Fibroblast of the aortic adventitia (primary cell): Measurements from ENCODE around the gene IER5L. TPM values are rescaled to one million over a fixed set of nuclear protein-coding genes. Genes with fewer than 3 reads are reported as not detected.

Source experiments
- DNase-seq: peaks from one replicate; pipeline ENCODE4 v3.0.0-alpha.2; 2010; ENCODE audit warnings: low read depth
- H3K4me3 ChIP-seq: 2 replicates; pipeline ENCODE4 v1.5.1; 2011; ENCODE audit warnings: low read depth, mild to moderate bottlenecking, control low read depth, low read length, moderate library complexity
- total RNA-seq: library from RNA; depleted of rRNA; stranded (reverse); fragments of >200 nt; gene quantifications from 2 replicates; pipeline ENCODE4 v1.2.3, GENCODE V29; 2012; ENCODE audit warnings: low replicate concordance
- TF ChIP-seq, protein P1 (sequence below): IDR thresholded peaks from 2 replicates; pipeline ENCODE4 v1.5.1; 2011; ENCODE audit warnings: mild to moderate bottlenecking, low read length, control low read depth, inconsistent platforms; ENCODE audit not compliant: insufficient read depth

Gene IER5L
- total RNA-seq, 1 donor = 42.0 TPM

DNA sequence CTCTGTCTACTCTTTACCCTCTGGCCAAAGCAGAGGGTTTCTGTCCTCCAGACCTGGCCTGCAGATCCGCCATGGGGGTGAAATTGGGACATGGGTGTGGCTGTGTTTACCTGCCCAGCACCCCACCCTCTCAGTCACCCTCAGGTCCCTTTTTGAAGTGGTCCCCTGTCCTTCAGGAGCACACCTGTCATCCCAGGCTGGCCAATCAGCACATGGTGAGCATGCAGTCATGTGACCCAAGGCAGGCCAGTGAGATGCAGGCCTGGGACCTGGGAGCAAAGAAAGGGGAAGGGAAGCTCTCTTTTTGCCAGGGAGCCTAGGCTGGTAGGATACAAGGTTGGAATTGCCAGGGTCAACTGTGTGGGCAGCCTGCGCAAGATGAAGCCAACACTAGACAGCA lies 28.3 kb upstream of the IER5L start:
- no peak overlapping the region for H3K4me3 ChIP-seq
- TF ChIP-seq, protein P1, sequence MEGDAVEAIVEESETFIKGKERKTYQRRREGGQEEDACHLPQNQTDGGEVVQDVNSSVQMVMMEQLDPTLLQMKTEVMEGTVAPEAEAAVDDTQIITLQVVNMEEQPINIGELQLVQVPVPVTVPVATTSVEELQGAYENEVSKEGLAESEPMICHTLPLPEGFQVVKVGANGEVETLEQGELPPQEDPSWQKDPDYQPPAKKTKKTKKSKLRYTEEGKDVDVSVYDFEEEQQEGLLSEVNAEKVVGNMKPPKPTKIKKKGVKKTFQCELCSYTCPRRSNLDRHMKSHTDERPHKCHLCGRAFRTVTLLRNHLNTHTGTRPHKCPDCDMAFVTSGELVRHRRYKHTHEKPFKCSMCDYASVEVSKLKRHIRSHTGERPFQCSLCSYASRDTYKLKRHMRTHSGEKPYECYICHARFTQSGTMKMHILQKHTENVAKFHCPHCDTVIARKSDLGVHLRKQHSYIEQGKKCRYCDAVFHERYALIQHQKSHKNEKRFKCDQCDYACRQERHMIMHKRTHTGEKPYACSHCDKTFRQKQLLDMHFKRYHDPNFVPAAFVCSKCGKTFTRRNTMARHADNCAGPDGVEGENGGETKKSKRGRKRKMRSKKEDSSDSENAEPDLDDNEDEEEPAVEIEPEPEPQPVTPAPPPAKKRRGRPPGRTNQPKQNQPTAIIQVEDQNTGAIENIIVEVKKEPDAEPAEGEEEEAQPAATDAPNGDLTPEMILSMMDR = no peak
- no peak for DNase-seq

DNA sequence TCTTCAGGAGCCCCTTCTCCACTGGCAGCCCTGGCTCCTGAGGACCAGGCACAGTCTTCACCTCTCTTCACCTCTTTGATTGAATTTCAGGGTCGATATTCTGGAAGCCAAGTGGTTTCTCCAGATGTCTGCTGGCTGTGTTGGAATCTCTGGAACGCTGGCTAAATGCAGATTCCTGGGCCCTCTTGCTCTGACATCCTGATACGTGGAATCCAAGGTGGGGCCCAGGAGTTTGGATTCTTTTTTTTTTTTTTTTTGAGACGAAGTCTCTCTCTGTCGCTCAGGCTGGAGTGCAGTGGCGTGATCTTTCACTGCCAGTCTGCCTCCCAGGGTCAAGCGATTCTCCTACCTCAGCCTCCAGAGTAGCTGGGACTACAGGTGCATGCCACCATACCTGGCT lies 26.8 kb upstream of the IER5L start:
- TF ChIP-seq, protein P1 = no peak
- DNase-seq = no peak
- H3K4me3 ChIP-seq = no peak overlapping the region

DNA sequence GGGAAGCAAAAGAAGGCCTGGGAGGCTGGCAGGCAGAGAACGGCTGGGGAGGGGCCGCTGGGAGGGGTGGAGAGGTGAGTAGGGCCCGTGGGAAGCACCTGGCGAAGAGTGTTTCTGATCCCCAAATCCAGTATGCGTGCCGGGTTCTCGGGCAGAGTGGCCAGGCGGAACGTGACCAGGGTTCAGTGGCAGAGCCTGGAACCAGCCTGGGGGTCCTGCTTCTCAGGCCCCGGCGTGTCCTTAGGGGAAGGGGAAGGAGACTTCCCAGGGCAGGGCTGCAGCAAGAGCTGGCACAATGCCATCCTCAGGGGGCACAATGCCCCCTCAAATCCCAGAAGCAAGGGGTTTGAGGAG lies 25.5 kb upstream of the IER5L start:
- H3K4me3 ChIP-seq = no peak overlapping the region
- no peak for DNase-seq
- TF ChIP-seq, protein P1 = no peak

DNA sequence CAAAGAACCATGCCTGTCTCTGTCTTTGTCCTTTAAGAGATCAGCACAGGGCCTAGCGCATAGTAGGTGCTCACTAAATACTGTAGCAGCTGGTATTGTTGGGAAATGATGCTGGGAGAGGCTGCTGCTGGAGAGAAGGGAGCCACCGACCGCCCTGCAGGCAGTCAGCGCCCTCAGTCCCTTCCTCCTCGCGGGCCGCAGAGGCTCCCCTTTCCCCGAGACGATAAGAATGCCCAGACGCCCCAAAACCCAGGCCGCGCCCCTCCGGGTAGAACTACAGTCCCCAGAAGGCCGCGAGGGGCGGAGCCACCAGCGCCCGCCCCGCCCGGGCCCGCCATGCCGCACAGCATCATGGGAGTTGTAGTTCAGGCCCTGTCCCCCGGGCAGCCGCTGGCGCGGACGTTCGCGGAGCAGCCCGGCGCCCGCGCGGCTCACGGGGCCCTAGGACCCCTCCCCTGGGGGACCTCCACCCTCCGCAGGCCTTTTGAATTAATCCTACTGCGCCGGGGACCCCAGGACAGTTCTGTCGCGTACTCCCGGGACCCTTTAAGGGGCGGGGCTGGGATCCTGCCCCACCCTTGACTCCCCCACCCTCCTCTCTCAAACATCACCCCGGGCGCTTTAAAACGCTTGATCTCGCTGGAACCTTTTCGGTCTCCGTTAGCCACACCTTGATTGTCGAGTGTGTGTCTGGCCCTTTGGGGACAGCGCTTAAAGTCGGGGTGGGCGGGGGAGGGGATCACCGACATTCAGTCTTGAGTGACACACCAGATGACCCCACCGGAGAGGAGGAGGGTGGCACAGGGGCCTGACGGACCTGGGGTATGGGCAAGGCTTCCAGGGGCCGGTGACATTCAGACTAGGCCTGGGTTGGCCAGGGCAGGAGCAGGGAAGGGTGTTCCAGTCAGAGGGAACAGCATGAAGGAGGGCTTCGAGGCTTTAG lies 24.8 kb upstream of the IER5L start:
- TF ChIP-seq, protein P1 = no peak
- peak overlapping the region; percentile 73 for H3K4me3 ChIP-seq
- DNase-seq = peak; percentile 72

DNA sequence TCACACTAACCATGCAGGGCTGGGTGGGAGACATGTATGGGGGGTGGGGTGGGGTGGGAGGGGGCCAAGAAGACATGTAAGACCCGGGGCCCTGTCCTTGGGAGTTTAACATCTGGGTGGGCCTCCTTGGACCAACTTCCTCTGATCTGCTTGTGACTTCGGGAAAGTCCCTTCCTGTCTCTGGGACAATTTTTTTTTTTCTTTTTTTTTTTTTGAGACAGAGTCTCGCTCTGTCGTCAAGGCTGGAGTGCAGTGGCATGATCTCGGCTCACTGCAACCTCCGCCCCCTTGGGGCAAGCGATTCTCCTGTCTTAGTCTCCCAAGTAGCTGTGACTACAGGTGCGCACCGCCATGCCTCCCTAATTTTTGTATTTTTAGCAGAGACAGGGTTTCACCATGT lies 23.8 kb upstream of the IER5L start:
- no peak for DNase-seq
- H3K4me3 ChIP-seq = no peak overlapping the region
- TF ChIP-seq, protein P1 = no peak

DNA sequence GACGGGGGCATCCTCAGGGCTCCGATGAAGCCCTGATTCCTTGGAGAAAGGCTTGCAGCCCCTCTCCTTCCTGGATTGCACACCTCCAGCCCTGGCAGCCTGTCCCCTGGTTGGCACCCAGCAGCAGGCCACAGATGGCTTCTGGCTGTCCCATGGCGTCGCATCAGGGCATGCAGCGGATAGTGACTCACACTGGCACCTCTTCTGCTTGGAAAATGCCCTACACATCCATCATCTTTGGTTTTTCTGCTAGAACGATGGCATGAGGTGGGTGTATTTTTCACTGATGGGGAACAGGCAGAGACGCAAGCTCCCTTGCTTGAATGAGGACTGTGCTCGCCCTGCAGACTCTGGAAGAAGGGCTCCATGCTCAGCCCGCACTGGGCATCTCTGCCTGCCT lies 23.2 kb upstream of the IER5L start:
- H3K4me3 ChIP-seq = no peak overlapping the region
- TF ChIP-seq, protein P1 = no peak
- no peak for DNase-seq
